Trophoblast cell (in vitro differentiated cells and primary cell): Measurements from ENCODE around the gene H6PD.
A peak's percentile ranks its signal among the peaks of the same experiment; 100 is the strongest.

Experiments
- DNase-seq, 2 donors: peaks; one replicate each; pipeline ENCODE4 v3.0.0-alpha.2; 2016
- H2AFZ ChIP-seq: 2 replicates; pipeline ENCODE4 v1.6.1; 2013; ENCODE audit warnings: low read length, moderate library complexity, mild to moderate bottlenecking; ENCODE audit not compliant: insufficient read depth, poor library complexity
- H2AK5ac ChIP-seq: 2 replicates; pipeline ENCODE4 v1.6.1; 2013; ENCODE audit warnings: mild to moderate bottlenecking, low read length
- H2BK120ac ChIP-seq: 2 replicates; pipeline ENCODE4 v1.6.1; 2013; ENCODE audit warnings: low read length, mild to moderate bottlenecking, moderate library complexity; ENCODE audit not compliant: insufficient read depth, poor library complexity
- H2BK12ac ChIP-seq: 2 replicates; pipeline ENCODE4 v1.6.1; 2013; ENCODE audit warnings: mild to moderate bottlenecking, low read length, moderate library complexity
- H2BK5ac ChIP-seq: 2 replicates; pipeline ENCODE4 v1.6.1; 2013; ENCODE audit warnings: low read length, low read depth, moderate library complexity, mild to moderate bottlenecking; ENCODE audit not compliant: poor library complexity
- H3K14ac ChIP-seq: 2 replicates; pipeline ENCODE4 v1.6.1; 2013; ENCODE audit warnings: mild to moderate bottlenecking, low read length
- H3K18ac ChIP-seq: 2 replicates; pipeline ENCODE4 v1.6.1; 2013; ENCODE audit warnings: mild to moderate bottlenecking, low read length
- H3K23ac ChIP-seq: 2 replicates; pipeline ENCODE4 v1.6.1; 2013; ENCODE audit warnings: low read length
- H3K27ac ChIP-seq: 2 replicates; pipeline ENCODE4 v1.5.1; 2013; ENCODE audit warnings: low read depth, mild to moderate bottlenecking, inconsistent platforms, low read length, moderate library complexity
- H3K27me3 ChIP-seq: 2 replicates; pipeline ENCODE4 v1.6.1; 2013; ENCODE audit warnings: inconsistent platforms, mild to moderate bottlenecking, low read length, moderate library complexity; ENCODE audit not compliant: insufficient read depth
- H3K36me3 ChIP-seq, 2 experiments: 1 replicate in 1 of 2; 2 replicates in 1 of 2; pipeline ENCODE4 v1.6.1; 2013; ENCODE audit warnings: low read length in 2 of 2, mild to moderate bottlenecking in 2 of 2, moderate library complexity in 1 of 2; ENCODE audit not compliant: insufficient read depth in 2 of 2, control insufficient read depth in 1 of 2
- H3K4ac ChIP-seq: 2 replicates; pipeline ENCODE4 v1.6.1; 2013; ENCODE audit warnings: low read depth, mild to moderate bottlenecking, low read length, moderate library complexity
- H3K4me1 ChIP-seq, 2 experiments: 1 replicate in 1 of 2; 2 replicates in 1 of 2; pipeline ENCODE4 v1.6.1; 2013; ENCODE audit warnings: low read length in 2 of 2, mild to moderate bottlenecking in 2 of 2, moderate library complexity in 1 of 2; ENCODE audit not compliant: insufficient read depth in 2 of 2, control insufficient read depth in 1 of 2
- H3K4me2 ChIP-seq: 2 replicates; pipeline ENCODE4 v1.6.1; 2013; ENCODE audit warnings: inconsistent platforms, mild to moderate bottlenecking, low read length, moderate library complexity
- H3K4me3 ChIP-seq: 2 replicates; pipeline ENCODE4 v1.5.1; 2013; ENCODE audit warnings: mild to moderate bottlenecking, low read depth, low read length, inconsistent platforms
- H3K79me1 ChIP-seq: one replicate; pipeline ENCODE4 v1.6.1; 2013; ENCODE audit warnings: low read length
- H3K79me2 ChIP-seq: 2 replicates; pipeline ENCODE4 v1.6.1; 2013; ENCODE audit warnings: low read length, mild to moderate bottlenecking; ENCODE audit not compliant: control insufficient read depth, insufficient read depth, poor library complexity
- H3K9ac ChIP-seq: 2 replicates; pipeline ENCODE4 v1.6.1; 2013; ENCODE audit warnings: mild to moderate bottlenecking, low read length
- H3K9me3 ChIP-seq: 2 replicates; pipeline ENCODE4 v1.6.1; 2013; ENCODE audit warnings: low read depth, mild to moderate bottlenecking, control low read depth, inconsistent platforms, low read length; ENCODE audit not compliant: insufficient read depth
- H4K12ac ChIP-seq: 2 replicates; pipeline ENCODE4 v1.6.1; 2013; ENCODE audit warnings: low read depth, mild to moderate bottlenecking, low read length, moderate library complexity
- H4K8ac ChIP-seq: 2 replicates; pipeline ENCODE4 v1.6.1; 2013; ENCODE audit warnings: low read depth, mild to moderate bottlenecking, low read length, moderate library complexity
- H4K91ac ChIP-seq: one replicate; pipeline ENCODE4 v1.6.1; 2013; ENCODE audit warnings: low read depth, mild to moderate bottlenecking, low read length, moderate library complexity
- WGBS: extraction: QIAGEN DNeasy Blood & Tissue Kit; methylation state at CpG from one replicate; pipeline ENCODE4 v1.1.7; 2013; ENCODE audit warnings: missing lambda C conversion rate; ENCODE audit not compliant: insufficient read length, insufficient coverage; ENCODE audit errors: extremely low coverage; 5-methylcytosine and 5-hydroxymethylcytosine counted together

H6PD gene

GRCh38 chr1:9248341-9249262 lies 14.0 kb downstream of the H6PD start:
- Histone ChIP-seq H3K18ac (no peak overlapping the region), H3K4ac (no peak overlapping the region), H3K79me2 (no peaks in the 10 kb centered on the region), H3K23ac (no peak overlapping the region), H3K9ac (no peak overlapping the region), H2BK12ac (no peak overlapping the region), H2BK120ac (no peak overlapping the region), H3K4me1 (peaks cover 0 to 8% of the 10 kb centered on the region in 2 experiments), H2AFZ (no peak overlapping the region), H4K12ac (no peak overlapping the region), H2BK5ac (no peak overlapping the region), H2AK5ac (no peak overlapping the region), H4K8ac (no peak overlapping the region), H3K79me1 (no peaks in the 10 kb centered on the region), H3K4me2 (no peak overlapping the region), H3K4me3 (no peak overlapping the region), H3K14ac (no peak overlapping the region), H3K9me3 (no peaks in the 10 kb centered on the region), H3K27me3 (no peaks in the 10 kb centered on the region), H3K36me3 (peaks cover 10 to 12% of the 10 kb centered on the region in 2 experiments), H3K27ac (no peak overlapping the region), H4K91ac (no peak overlapping the region)
- no CpG with 5 or more reads among the region's 21 CpGs for WGBS
- no peak for DNase-seq

GRCh38 chr1:9249263-9249533 lies 14.6 kb downstream of the H6PD start:
- no peak for DNase-seq
- H2BK120ac ChIP-seq, result no peak overlapping the region

GRCh38 chr1:9249534-9250410 lies 15.2 kb downstream of the H6PD start:
- H3K79me1 ChIP-seq, result no peaks in the 10 kb centered on the region
- no peak overlapping the region for H2BK5ac ChIP-seq
- no peak overlapping the region for H3K4me3 ChIP-seq
- no peak overlapping the region for H4K8ac ChIP-seq
- H3K27me3 ChIP-seq, result no peaks in the 10 kb centered on the region
- no peak overlapping the region for H3K23ac ChIP-seq
- H3K4me1 ChIP-seq, result peaks cover 0 to 10% of the 10 kb centered on the region in 2 experiments
- H2AFZ ChIP-seq, result no peak overlapping the region
- no peaks in the 10 kb centered on the region for H3K9me3 ChIP-seq
- H4K12ac ChIP-seq, result no peak overlapping the region
- H3K4ac ChIP-seq, result no peak overlapping the region
- no peak overlapping the region for H2AK5ac ChIP-seq
- H2BK120ac ChIP-seq, result no peak overlapping the region
- no peak overlapping the region for H3K4me2 ChIP-seq
- WGBS, result no CpG with 5 or more reads among the region's 17 CpGs
- no peaks in the 10 kb centered on the region for H3K79me2 ChIP-seq
- H3K36me3 ChIP-seq, result peaks cover 10 to 12% of the 10 kb centered on the region in 2 experiments
- no peak overlapping the region for H3K27ac ChIP-seq
- H3K9ac ChIP-seq, result no peak overlapping the region
- no peak overlapping the region for H3K18ac ChIP-seq
- H4K91ac ChIP-seq, result no peak overlapping the region
- no peak overlapping the region for H2BK12ac ChIP-seq
- DNase-seq, result peak in 1 of 2 donors; percentile 52
- no peak overlapping the region for H3K14ac ChIP-seq

More at GRCh38 chr1:9249263-9249533, 14.6 kb downstream of the H6PD start:
- no peak overlapping the region for H3K14ac ChIP-seq
- no peak overlapping the region for H3K27ac ChIP-seq
- no peaks in the 10 kb centered on the region for H3K27me3 ChIP-seq
- no peak overlapping the region for H3K4me2 ChIP-seq
- no peak overlapping the region for H4K8ac ChIP-seq
- H3K36me3 ChIP-seq, result peaks cover 10 to 12% of the 10 kb centered on the region in 2 experiments
- no peak overlapping the region for H2AFZ ChIP-seq
- no peak overlapping the region for H4K12ac ChIP-seq
- H4K91ac ChIP-seq, result no peak overlapping the region
- H3K18ac ChIP-seq, result no peak overlapping the region
- no peak overlapping the region for H3K23ac ChIP-seq
- WGBS, result no CpG with 5 or more reads among the region's 3 CpGs
- no peaks in the 10 kb centered on the region for H3K9me3 ChIP-seq
- no peak overlapping the region for H3K9ac ChIP-seq
- H2AK5ac ChIP-seq, result no peak overlapping the region
- no peaks in the 10 kb centered on the region for H3K79me2 ChIP-seq
- H2BK5ac ChIP-seq, result no peak overlapping the region
- no peak overlapping the region for H3K4ac ChIP-seq
- H3K4me1 ChIP-seq, result peaks cover 0 to 10% of the 10 kb centered on the region in 2 experiments
- H3K4me3 ChIP-seq, result no peak overlapping the region
- no peak overlapping the region for H2BK12ac ChIP-seq
- no peaks in the 10 kb centered on the region for H3K79me1 ChIP-seq

GRCh38 chr1:9250411-9251381 lies 16.1 kb downstream of the H6PD start:
- Histone ChIP-seq H3K14ac (no peak overlapping the region), H3K79me1 (no peaks in the 10 kb centered on the region), H4K12ac (no peak overlapping the region), H2BK5ac (no peak overlapping the region), H3K4me1 (peaks cover 0 to 10% of the 10 kb centered on the region in 2 experiments), H4K91ac (no peak overlapping the region), H3K23ac (no peak overlapping the region), H2BK12ac (no peak overlapping the region), H3K27ac (no peak overlapping the region), H2BK120ac (no peak overlapping the region), H2AFZ (no peak overlapping the region), H3K4ac (no peak overlapping the region), H2AK5ac (no peak overlapping the region), H3K36me3 (peaks cover 6 to 8% of the 10 kb centered on the region in 2 experiments), H3K18ac (no peak overlapping the region), H3K9me3 (no peaks in the 10 kb centered on the region), H3K79me2 (no peaks in the 10 kb centered on the region), H3K4me3 (no peak overlapping the region), H3K4me2 (no peak overlapping the region), H3K27me3 (no peaks in the 10 kb centered on the region), H3K9ac (peak overlapping the region; percentile 21), H4K8ac (no peak overlapping the region)
- WGBS, result no CpG with 5 or more reads among the region's 21 CpGs
- DNase-seq, result no peak
